CD14-positive monocyte (primary cell): ENCODE measurements around the gene FBXO17. TPM values are rescaled to one million over a fixed set of nuclear protein-coding genes. Genes with fewer than 3 reads are reported as not detected.

Source experiments
- DNase-seq, 3 donors: peaks; one replicate each; pipeline ENCODE4 v3.0.0-alpha.2; 2011 to 2022
- H2AFZ ChIP-seq: 2 replicates; pipeline ENCODE4 v1.6.0; 2012; ENCODE audit warnings: mild to moderate bottlenecking, low read depth, low read length, inconsistent platforms; ENCODE audit not compliant: insufficient read depth, poor library complexity, severe bottlenecking
- H3K27ac ChIP-seq, 2 donors: 1 replicate in 1 of 2; 2 replicates in 1 of 2; pipeline ENCODE4 v1.5.1; 2012 to 2013; ENCODE audit warnings: low read length in 2 of 2, control low read depth in 1 of 2, inconsistent platforms in 1 of 2, low read depth in 1 of 2, mild to moderate bottlenecking in 1 of 2
- H3K27me3 ChIP-seq, 2 donors: one replicate each; pipeline versions ENCODE4 v1.6.0 to v1.6.1; 2011 to 2013; ENCODE audit warnings: low read length in 2 of 2; ENCODE audit not compliant: control insufficient read depth in 2 of 2, insufficient read depth in 2 of 2
- H3K36me3 ChIP-seq, 2 donors: replicated peaks in 1 of 2; 1 replicate in 1 of 2; 2 replicates in 1 of 2; pipeline versions ENCODE4 v1.5.1 to v1.6.1; 2012 to 2013; ENCODE audit warnings: low read length in 2 of 2, control low read depth in 1 of 2, inconsistent platforms in 1 of 2, mild to moderate bottlenecking in 1 of 2; ENCODE audit not compliant: insufficient read depth in 2 of 2, control insufficient read depth in 1 of 2
- H3K4me1 ChIP-seq, 2 donors: 1 replicate in 1 of 2; 2 replicates in 1 of 2; pipeline versions ENCODE4 v1.5.1 to v1.6.1; 2012 to 2013; ENCODE audit warnings: low read length in 2 of 2, control low read depth in 1 of 2, inconsistent platforms in 1 of 2, mild to moderate bottlenecking in 1 of 2, moderate library complexity in 1 of 2; ENCODE audit not compliant: insufficient read depth in 2 of 2, control insufficient read depth in 1 of 2
- H3K4me2 ChIP-seq: replicated peaks from 2 replicates; pipeline ENCODE3; 2012; ENCODE audit warnings: low read length, moderate library complexity, mild to moderate bottlenecking; ENCODE audit not compliant: poor library complexity, severe bottlenecking; ENCODE audit errors: extremely low read depth
- H3K4me3 ChIP-seq, 3 experiments: fragments of 200-600 bp in 1 of 3; sonication (generic) in 1 of 3; replicated peaks in 1 of 3; 1 replicate in 2 of 3; 2 replicates in 1 of 3; pipeline ENCODE4 v1.5.1; 2011 to 2013; ENCODE audit warnings: low read length in 3 of 3, mild to moderate bottlenecking in 3 of 3, control low read depth in 2 of 3, low read depth in 2 of 3, inconsistent platforms in 1 of 3, moderate library complexity in 1 of 3
- H3K79me2 ChIP-seq: 2 replicates; pipeline ENCODE4 v1.6.0; 2012; ENCODE audit warnings: mild to moderate bottlenecking, control low read depth, inconsistent platforms, low read length, moderate library complexity; ENCODE audit not compliant: insufficient read depth
- H3K9ac ChIP-seq: 2 replicates; pipeline ENCODE4 v1.6.0; 2017; ENCODE audit warnings: low read length, mild to moderate bottlenecking; ENCODE audit not compliant: insufficient read depth, poor library complexity, severe bottlenecking
- H3K9me3 ChIP-seq, 2 donors: replicated peaks in 1 of 2; 1 replicate in 1 of 2; 2 replicates in 1 of 2; pipeline versions ENCODE4 v1.5.1 to v1.6.1; 2012 to 2013; ENCODE audit warnings: low read length in 2 of 2, control low read depth in 1 of 2; ENCODE audit not compliant: control insufficient read depth in 1 of 2, insufficient read depth in 1 of 2
- H4K20me1 ChIP-seq: 2 replicates; pipeline ENCODE4 v1.6.0; 2012; ENCODE audit warnings: mild to moderate bottlenecking, low read length, control low read depth, moderate library complexity; ENCODE audit not compliant: insufficient read depth
- H3K27ac Mint-ChIP-seq, 7 donors: one replicate each; pipeline ENCODE4 v1.8.0; 2020; ENCODE audit warnings: mild to moderate bottlenecking in 7 of 7, mixed read lengths in 7 of 7, moderate library complexity in 6 of 7, inconsistent platforms in 2 of 7
- H3K27me3 Mint-ChIP-seq, 3 donors: one replicate each; pipeline ENCODE4 v1.8.0; 2021 to 2022; ENCODE audit warnings: low read depth in 3 of 3, mild to moderate bottlenecking in 3 of 3, mixed read lengths in 3 of 3, moderate library complexity in 3 of 3, inconsistent platforms in 1 of 3
- H3K36me3 Mint-ChIP-seq, 2 donors: one replicate each; pipeline ENCODE4 v1.8.0; 2020; ENCODE audit warnings: mixed read lengths in 2 of 2, inconsistent platforms in 1 of 2, mild to moderate bottlenecking in 1 of 2
- H3K4me1 Mint-ChIP-seq: one replicate; pipeline ENCODE4 v1.8.0; 2020; ENCODE audit warnings: mild to moderate bottlenecking, mixed read lengths
- H3K4me3 Mint-ChIP-seq, 2 donors: one replicate each; pipeline ENCODE4 v1.8.0; 2020; ENCODE audit warnings: mild to moderate bottlenecking in 2 of 2, mixed read lengths in 2 of 2, moderate library complexity in 1 of 2
- H3K9me3 Mint-ChIP-seq, 7 donors: one replicate each; pipeline ENCODE4 v1.8.0; 2020 to 2022; ENCODE audit warnings: mixed read lengths in 7 of 7, mild to moderate bottlenecking in 6 of 7, moderate library complexity in 6 of 7, inconsistent platforms in 2 of 7
- WGBS: methylation state at CpG from one replicate; pipeline ENCODE4 v1.1.5; 2013; ENCODE audit warnings: missing lambda C conversion rate; ENCODE audit not compliant: insufficient coverage; 5-methylcytosine and 5-hydroxymethylcytosine counted together
- intact Hi-C, 2 donors: fragments of 100-400 bp; cut with micrococcal nuclease; formaldehyde crosslinking; loops; one replicate each; pipeline versions ENCODE4 v1.15.0 to v1.15.1; 2023
- polyA plus RNA-seq, 3 donors: library from polyadenylated mRNA; depleted of rRNA in 1 of 3; unstranded in 2 of 3; stranded (reverse) in 1 of 3; fragments of 300-500 nt in 2 of 3; fragments of >200 nt in 1 of 3; fragmentation: Illumina TruSeq in 2 of 3; gene quantifications; 1 replicate in 2 of 3; 2 replicates in 1 of 3; pipeline ENCODE4 v1.2.3, GENCODE V29; 2012 to 2021
- TF ChIP-seq, protein P1 (sequence below): fragments of 200-600 bp; IDR thresholded peaks from one replicate; pipeline ENCODE4 v1.8.0; 2022; ENCODE audit warnings: antibody characterized with exemption, mild to moderate bottlenecking

FBXO17 gene
- polyA plus RNA-seq, 3 donors, result not detected

DNA sequence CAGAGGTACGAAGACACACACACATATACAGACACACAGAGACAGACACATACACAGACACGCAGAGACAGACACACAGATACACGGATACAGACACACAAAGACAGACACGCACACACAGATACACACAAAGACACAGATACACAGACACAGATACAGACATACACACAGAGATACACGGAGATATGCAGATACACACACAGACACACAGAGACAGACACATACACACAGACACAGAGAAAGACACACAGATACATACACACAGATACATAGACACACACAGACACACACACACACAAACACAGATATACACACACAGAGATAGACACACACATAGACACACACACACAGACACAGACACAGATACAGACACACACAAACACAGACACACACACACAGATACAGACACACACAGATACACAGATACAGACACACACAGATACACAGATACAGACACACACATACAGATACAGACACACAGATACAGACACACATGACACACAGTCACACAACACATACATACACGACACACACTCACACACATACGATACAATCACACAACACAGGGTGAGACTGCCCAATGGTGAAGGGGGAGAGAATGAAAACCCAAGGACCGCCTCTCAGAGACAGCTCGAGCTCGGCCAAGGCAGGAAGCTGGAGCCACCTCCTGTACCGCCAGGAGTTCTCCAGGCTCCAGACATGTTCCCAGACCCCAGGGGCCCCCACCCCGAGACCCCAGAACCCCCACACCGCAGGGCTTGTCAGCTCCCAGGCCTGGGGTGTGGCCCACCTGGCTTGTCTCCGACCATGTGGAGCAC lies 54.7 kb downstream of the FBXO17 start:
- no peaks in the 10 kb centered on the region for H3K79me2 ChIP-seq
- no peaks in the 10 kb centered on the region for H4K20me1 ChIP-seq
- TF ChIP-seq, protein P1, sequence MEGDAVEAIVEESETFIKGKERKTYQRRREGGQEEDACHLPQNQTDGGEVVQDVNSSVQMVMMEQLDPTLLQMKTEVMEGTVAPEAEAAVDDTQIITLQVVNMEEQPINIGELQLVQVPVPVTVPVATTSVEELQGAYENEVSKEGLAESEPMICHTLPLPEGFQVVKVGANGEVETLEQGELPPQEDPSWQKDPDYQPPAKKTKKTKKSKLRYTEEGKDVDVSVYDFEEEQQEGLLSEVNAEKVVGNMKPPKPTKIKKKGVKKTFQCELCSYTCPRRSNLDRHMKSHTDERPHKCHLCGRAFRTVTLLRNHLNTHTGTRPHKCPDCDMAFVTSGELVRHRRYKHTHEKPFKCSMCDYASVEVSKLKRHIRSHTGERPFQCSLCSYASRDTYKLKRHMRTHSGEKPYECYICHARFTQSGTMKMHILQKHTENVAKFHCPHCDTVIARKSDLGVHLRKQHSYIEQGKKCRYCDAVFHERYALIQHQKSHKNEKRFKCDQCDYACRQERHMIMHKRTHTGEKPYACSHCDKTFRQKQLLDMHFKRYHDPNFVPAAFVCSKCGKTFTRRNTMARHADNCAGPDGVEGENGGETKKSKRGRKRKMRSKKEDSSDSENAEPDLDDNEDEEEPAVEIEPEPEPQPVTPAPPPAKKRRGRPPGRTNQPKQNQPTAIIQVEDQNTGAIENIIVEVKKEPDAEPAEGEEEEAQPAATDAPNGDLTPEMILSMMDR, result no peak
- no peak for DNase-seq
- H3K9ac ChIP-seq, result no peak overlapping the region
- H3K27ac Mint-ChIP-seq, result no peak overlapping the region
- H3K4me1 Mint-ChIP-seq, result no peaks in the 10 kb centered on the region
- no peak overlapping the region for H3K4me3 ChIP-seq
- no peak overlapping the region for H2AFZ ChIP-seq
- H3K4me3 Mint-ChIP-seq, result no peak overlapping the region
- no peaks in the 10 kb centered on the region for H3K9me3 ChIP-seq
- peaks cover 31 to 43% of the 10 kb centered on the region in 2 donors for H3K36me3 Mint-ChIP-seq
- WGBS, result 82% methylated on average over 12 of the region's 14 CpGs
- H3K4me1 ChIP-seq, result no peaks in the 10 kb centered on the region
- peaks cover 0 to 4% (median 0%) of the 10 kb centered on the region in 7 donors for H3K9me3 Mint-ChIP-seq
- no peak overlapping the region for H3K27ac ChIP-seq
- H3K27me3 Mint-ChIP-seq, result peaks cover 0 to 2% (median 0%) of the 10 kb centered on the region in 3 donors
- H3K4me2 ChIP-seq, result no peak overlapping the region
- intact Hi-C loops, result loop anchor here in 1 of 2 donors (10.0 kb wide), 2 partner anchors 186 to 516 kb away; partner anchors contain the start of gene FAM98C
- H3K36me3 ChIP-seq, result peaks cover 22 to 34% of the 10 kb centered on the region in 2 donors
- no peaks in the 10 kb centered on the region for H3K27me3 ChIP-seq

DNA sequence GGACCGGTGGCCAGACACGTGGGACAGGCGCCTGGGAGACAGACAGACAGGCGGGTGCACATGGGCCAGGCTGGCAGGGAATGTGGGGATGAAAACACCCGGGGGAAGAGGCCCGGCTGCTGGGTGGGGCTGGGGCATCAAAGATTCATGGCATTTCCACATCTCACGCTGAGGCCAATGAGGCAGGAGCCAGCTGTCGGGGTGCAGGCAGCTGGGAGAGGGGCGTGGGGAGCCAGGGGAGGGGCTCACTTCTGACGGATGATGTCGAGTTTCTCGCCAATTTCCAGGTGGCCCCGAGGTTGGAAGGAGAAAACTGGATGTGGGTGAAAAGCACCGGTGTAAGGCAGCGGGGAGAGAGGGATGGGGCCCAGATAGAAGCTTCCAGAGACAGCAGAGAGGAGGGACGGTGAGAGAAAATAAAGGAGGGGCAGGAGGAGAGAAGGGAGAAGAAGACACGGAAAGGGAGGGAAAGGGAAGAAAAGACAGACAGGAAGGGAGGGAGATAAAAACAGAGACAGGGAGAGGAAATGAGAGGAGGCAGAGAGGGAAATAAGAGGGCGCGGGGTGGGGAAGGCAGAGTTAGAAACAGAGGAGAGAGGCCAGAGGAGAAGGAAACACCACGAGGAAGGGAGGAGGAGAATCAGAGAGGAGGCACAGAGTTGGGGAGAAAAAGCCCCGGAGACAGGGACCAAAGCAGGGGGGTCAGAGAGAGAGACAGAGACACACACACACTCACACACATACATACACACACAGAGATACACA lies 55.5 kb downstream of the FBXO17 start:
- Mint-ChIP-seq H3K27me3 (peaks cover 0 to 2% (median 0%) of the 10 kb centered on the region in 3 donors), H3K4me3 (no peak overlapping the region), H3K36me3 (peaks cover 25 to 35% of the 10 kb centered on the region in 2 donors), H3K4me1 (no peaks in the 10 kb centered on the region), H3K9me3 (peaks cover 0 to 4% (median 0%) of the 10 kb centered on the region in 7 donors), H3K27ac (no peak overlapping the region)
- WGBS, result 82% methylated on average over 15 of the region's 21 CpGs
- no peak overlapping the region for H3K9ac ChIP-seq
- no peak overlapping the region for H3K27ac ChIP-seq
- no peaks in the 10 kb centered on the region for H3K79me2 ChIP-seq
- intact Hi-C loops, result loop anchor here in 1 of 2 donors (10.0 kb wide), 2 partner anchors 185 to 515 kb away; partner anchors contain the start of gene FAM98C
- H3K4me2 ChIP-seq, result no peak overlapping the region
- H3K9me3 ChIP-seq, result no peaks in the 10 kb centered on the region
- H3K4me1 ChIP-seq, result no peaks in the 10 kb centered on the region
- TF ChIP-seq, protein P1, result no peak
- H3K4me3 ChIP-seq, result no peak overlapping the region
- H3K27me3 ChIP-seq, result no peaks in the 10 kb centered on the region
- peaks cover 18 to 28% of the 10 kb centered on the region in 2 donors for H3K36me3 ChIP-seq
- no peak for DNase-seq
- H2AFZ ChIP-seq, result no peak overlapping the region
- no peaks in the 10 kb centered on the region for H4K20me1 ChIP-seq
